Osteocyte (in vitro differentiated cells): Measurements from ENCODE around the gene MCTP1. TPM values are rescaled to one million over a fixed set of nuclear protein-coding genes. Genes with fewer than 3 reads are reported as not detected.

ENCODE experiments used
- DNase-seq: peaks from one replicate; pipeline ENCODE4 v3.0.0; 2021; ENCODE audit warnings: mixed read lengths; ENCODE audit not compliant: unreplicated experiment; ENCODE audit errors: extremely low spot score
- H3K27ac Mint-ChIP-seq: one replicate; pipeline ENCODE4 v1.8.0; 2021; ENCODE audit warnings: mild to moderate bottlenecking, mixed read lengths; ENCODE audit not compliant: unreplicated experiment
- H3K27me3 Mint-ChIP-seq: one replicate; pipeline ENCODE4 v1.8.0; 2021; ENCODE audit warnings: mixed read lengths; ENCODE audit not compliant: unreplicated experiment
- H3K36me3 Mint-ChIP-seq: one replicate; pipeline ENCODE4 v1.8.0; 2021; ENCODE audit warnings: mixed read lengths; ENCODE audit not compliant: unreplicated experiment
- H3K4me1 Mint-ChIP-seq: one replicate; pipeline ENCODE4 v1.8.0; 2021; ENCODE audit warnings: mixed read lengths; ENCODE audit not compliant: unreplicated experiment
- H3K4me3 Mint-ChIP-seq: one replicate; pipeline ENCODE4 v1.8.0; 2021; ENCODE audit warnings: mild to moderate bottlenecking, moderate library complexity, mixed read lengths; ENCODE audit not compliant: unreplicated experiment
- H3K9me3 Mint-ChIP-seq: one replicate; pipeline ENCODE4 v1.8.0; 2021; ENCODE audit warnings: mixed read lengths; ENCODE audit not compliant: unreplicated experiment
- CTCF ChIP-seq: fragments of 200-600 bp; sonication (generic); IDR thresholded peaks from 2 replicates; pipeline ENCODE4 v1.5.0; 2021; ENCODE audit warnings: antibody characterized with exemption, mild to moderate bottlenecking, moderate library complexity
- total RNA-seq: library from RNA; stranded (reverse); gene quantifications from 2 replicates; pipeline ENCODE4 v1.2.1, GENCODE V29; 2021

The MCTP1 gene
- total RNA-seq, 1 donor from 2014 or later: 0.67 TPM

- Mint-ChIP-seq H3K4me1 (peaks cover 7% of the 10 kb centered on the region), H3K27me3 (peaks cover 11% of the 10 kb centered on the region), H3K27ac (no peak overlapping the region), H3K4me3 (no peak overlapping the region), H3K36me3 (no peaks in the 10 kb centered on the region), H3K9me3 (no peaks in the 10 kb centered on the region)
- no peak for DNase-seq
- no peak for TF ChIP-seq CTCF
These were observed 559.8 kb downstream of the MCTP1 start for GRCh38 chr5:94725142-94725541.

GRCh38 chr5:94715768-94716167, 569.1 kb downstream of the MCTP1 start:
- H3K4me3 Mint-ChIP-seq: no peak overlapping the region
- no peak for DNase-seq
- H3K27me3 Mint-ChIP-seq: no peaks in the 10 kb centered on the region
- H3K36me3 Mint-ChIP-seq: peaks cover 13% of the 10 kb centered on the region
- no peak overlapping the region for H3K27ac Mint-ChIP-seq
- no peak for TF ChIP-seq CTCF
- H3K9me3 Mint-ChIP-seq: no peaks in the 10 kb centered on the region
- peaks cover 2% of the 10 kb centered on the region for H3K4me1 Mint-ChIP-seq

GRCh38 chr5:94711785-94712184, 573.1 kb downstream of the MCTP1 start:
- H3K4me1 Mint-ChIP-seq: peaks cover 22% of the 10 kb centered on the region
- no peak for DNase-seq
- H3K9me3 Mint-ChIP-seq: no peaks in the 10 kb centered on the region
- no peaks in the 10 kb centered on the region for H3K27me3 Mint-ChIP-seq
- H3K4me3 Mint-ChIP-seq: no peak overlapping the region
- H3K36me3 Mint-ChIP-seq: peaks cover 11% of the 10 kb centered on the region
- no peak for TF ChIP-seq CTCF
- H3K27ac Mint-ChIP-seq: no peak overlapping the region

- H3K4me3 Mint-ChIP-seq: no peak overlapping the region
- H3K36me3 Mint-ChIP-seq: peaks cover 11% of the 10 kb centered on the region
- TF ChIP-seq CTCF: no peak
- no peak overlapping the region for H3K27ac Mint-ChIP-seq
- H3K9me3 Mint-ChIP-seq: no peaks in the 10 kb centered on the region
- no peak for DNase-seq
- peaks cover 33% of the 10 kb centered on the region for H3K4me1 Mint-ChIP-seq
- no peaks in the 10 kb centered on the region for H3K27me3 Mint-ChIP-seq
These were observed 575.6 kb downstream of the MCTP1 start for GRCh38 chr5:94709277-94709676.

- no peak for TF ChIP-seq CTCF
- H3K27ac Mint-ChIP-seq: no peak overlapping the region
- H3K36me3 Mint-ChIP-seq: no peaks in the 10 kb centered on the region
- H3K4me3 Mint-ChIP-seq: no peak overlapping the region
- H3K9me3 Mint-ChIP-seq: no peaks in the 10 kb centered on the region
- DNase-seq: no peak
- H3K27me3 Mint-ChIP-seq: no peaks in the 10 kb centered on the region
- peaks cover 33% of the 10 kb centered on the region for H3K4me1 Mint-ChIP-seq
These were observed 577.5 kb downstream of the MCTP1 start for GRCh38 chr5:94707359-94707758.
